ENCODE measurements around the gene PLA2G10.
"Not testable (repeated sequence)": the region's sequence is repeated elsewhere in the genome, so short reads cannot be mapped to it uniquely, and the experiment has no call there.

Gene PLA2G10

GRCh38 chr16:14694129-14694528 is at the start of gene PLA2G10:
Gene PLA2G10, minus strand, starts transcription at chr16:14694308. Its CDS starts 79 bp downstream, at chr16:14694229.
- in situ Hi-C loops (cut with HindIII; ENCODE audit: low sequenced_read_pairs): not testable (repeated sequence)

- in situ Hi-C loops (cut with HindIII; ENCODE audit: low sequenced_read_pairs): not testable (repeated sequence)
These were observed 48.4 kb upstream of the PLA2G10 start, which contains the start of gene NPIPA2 for GRCh38 chr16:14742273-14743128. Gene NPIPA2, plus strand, starts transcription at chr16:14742533. Its CDS starts 5,533 bp downstream, at chr16:14748066.

GRCh38 chr16:14741794-14742193 is 47.7 kb upstream of the PLA2G10 start:
- in situ Hi-C loops (cut with HindIII; ENCODE audit: low sequenced_read_pairs): not testable (repeated sequence)

- in situ Hi-C loops (cut with HindIII; ENCODE audit: low sequenced_read_pairs): not testable (repeated sequence)
These were observed 46.8 kb upstream of the PLA2G10 start for GRCh38 chr16:14740832-14741385.

GRCh38 chr16:14733233-14733632 is 39.1 kb upstream of the PLA2G10 start:
- in situ Hi-C loops (cut with HindIII; ENCODE audit: low sequenced_read_pairs): not testable (repeated sequence)

GRCh38 chr16:14703156-14704011 is 9.3 kb upstream of the PLA2G10 start, which contains the start of gene NPIPA3:
Gene NPIPA3, plus strand, starts transcription at chr16:14703411. Its CDS starts 5,533 bp downstream, at chr16:14708944.
- in situ Hi-C loops (cut with HindIII; ENCODE audit: low sequenced_read_pairs): not testable (repeated sequence)

GRCh38 chr16:14702672-14703071 is 8.6 kb upstream of the PLA2G10 start:
- in situ Hi-C loops (cut with HindIII; ENCODE audit: low sequenced_read_pairs): not testable (repeated sequence)

GRCh38 chr16:14701859-14702258 is 7.8 kb upstream of the PLA2G10 start:
- in situ Hi-C loops (cut with HindIII; ENCODE audit: low sequenced_read_pairs): not testable (repeated sequence)

- in situ Hi-C loops (cut with HindIII; ENCODE audit: low sequenced_read_pairs): not testable (repeated sequence)
These were observed 8.0 kb downstream of the PLA2G10 start for GRCh38 chr16:14685870-14686793.

- in situ Hi-C loops (cut with HindIII; ENCODE audit: low sequenced_read_pairs): no loop called here
These were observed 12.0 kb downstream of the PLA2G10 start for GRCh38 chr16:14682121-14682520.

- in situ Hi-C loops (cut with HindIII; ENCODE audit: low sequenced_read_pairs): no loop called here
These were observed 13.0 kb downstream of the PLA2G10 start for GRCh38 chr16:14681115-14681514.

GRCh38 chr16:14680396-14680795 is 13.7 kb downstream of the PLA2G10 start:
- in situ Hi-C loops (cut with HindIII; ENCODE audit: low sequenced_read_pairs): not testable (repeated sequence)

GRCh38 chr16:14678748-14679497 is 15.2 kb downstream of the PLA2G10 start:
- in situ Hi-C loops (cut with HindIII; ENCODE audit: low sequenced_read_pairs): no loop called here

GRCh38 chr16:14677627-14678026 is 16.5 kb downstream of the PLA2G10 start:
- in situ Hi-C loops (cut with HindIII; ENCODE audit: low sequenced_read_pairs): no loop called here

- in situ Hi-C loops (cut with HindIII; ENCODE audit: low sequenced_read_pairs): no loop called here
These were observed 17.5 kb downstream of the PLA2G10 start for GRCh38 chr16:14676633-14677032.

GRCh38 chr16:14672403-14672971 is 21.6 kb downstream of the PLA2G10 start:
- in situ Hi-C loops (cut with HindIII; ENCODE audit: low sequenced_read_pairs): no loop called here

GRCh38 chr16:14669776-14670175 is 24.3 kb downstream of the PLA2G10 start:
- in situ Hi-C loops (cut with HindIII; ENCODE audit: low sequenced_read_pairs): no loop called here

GRCh38 chr16:14668556-14669223 is 25.4 kb downstream of the PLA2G10 start:
- in situ Hi-C loops (cut with HindIII; ENCODE audit: low sequenced_read_pairs): no loop called here

Measured in DLD1 (cell line).